ENCODE data around the gene COQ10B. TPM values are rescaled to one million over a fixed set of nuclear protein-coding genes. Genes with fewer than 3 reads are reported as not detected.

COQ10B gene
- total RNA-seq, 4 donors from 2014 or later, result 21.5 to 28.1 (median 27.1) TPM

DNA sequence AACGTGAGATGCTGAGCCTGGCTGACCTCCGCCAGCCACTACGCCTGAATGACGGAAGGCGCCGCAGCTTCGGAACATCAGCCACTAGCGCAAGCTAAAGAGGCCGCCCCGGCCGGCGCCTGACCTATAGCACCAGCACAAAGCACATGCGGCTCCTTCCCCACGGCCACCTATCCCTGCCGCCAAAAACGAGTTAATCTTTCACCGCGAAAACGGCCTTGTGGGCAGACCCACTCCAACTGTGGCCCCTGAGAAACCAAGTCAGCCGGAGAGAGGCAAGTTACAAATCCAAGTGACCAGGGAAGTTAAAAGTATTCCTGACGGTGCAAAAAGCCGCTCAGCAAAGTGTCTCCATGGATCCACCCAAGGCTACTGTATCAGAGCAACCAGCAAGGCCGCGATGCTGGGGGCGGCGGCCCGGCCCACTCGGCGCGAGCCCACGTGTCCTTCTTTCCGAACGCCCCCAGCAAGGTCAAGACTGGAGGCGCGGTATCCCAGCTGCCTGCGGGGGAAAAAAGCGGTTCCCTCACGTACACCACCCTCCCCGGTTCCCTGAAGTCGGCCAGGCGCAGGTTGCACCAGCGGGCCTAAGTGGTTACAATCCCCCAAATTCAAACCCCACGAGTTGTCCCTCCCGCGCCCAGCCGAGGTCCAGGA is 45.7 kb downstream of the COQ10B start:
- peak overlapping the region; percentile 81 for H3K4me3 ChIP-seq (ENCODE audit: low read depth, poor library complexity, severe bottlenecking)
- intact Hi-C loops (cut with DNase I; ENCODE audit: low total_unique reads), result loop anchor here (10.0 kb wide), 1 partner anchor 206 kb away; the partner anchor contains the start of gene MARS2
- WGBS, 2 donors, result 0 to 1% methylated on average over 36 to 41 of the region's 46 CpGs
- peak; percentile 40 to 93 for DNase-seq (ENCODE audit: low spot score in 2 of 2)
- TF ChIP-seq, protein P1, sequence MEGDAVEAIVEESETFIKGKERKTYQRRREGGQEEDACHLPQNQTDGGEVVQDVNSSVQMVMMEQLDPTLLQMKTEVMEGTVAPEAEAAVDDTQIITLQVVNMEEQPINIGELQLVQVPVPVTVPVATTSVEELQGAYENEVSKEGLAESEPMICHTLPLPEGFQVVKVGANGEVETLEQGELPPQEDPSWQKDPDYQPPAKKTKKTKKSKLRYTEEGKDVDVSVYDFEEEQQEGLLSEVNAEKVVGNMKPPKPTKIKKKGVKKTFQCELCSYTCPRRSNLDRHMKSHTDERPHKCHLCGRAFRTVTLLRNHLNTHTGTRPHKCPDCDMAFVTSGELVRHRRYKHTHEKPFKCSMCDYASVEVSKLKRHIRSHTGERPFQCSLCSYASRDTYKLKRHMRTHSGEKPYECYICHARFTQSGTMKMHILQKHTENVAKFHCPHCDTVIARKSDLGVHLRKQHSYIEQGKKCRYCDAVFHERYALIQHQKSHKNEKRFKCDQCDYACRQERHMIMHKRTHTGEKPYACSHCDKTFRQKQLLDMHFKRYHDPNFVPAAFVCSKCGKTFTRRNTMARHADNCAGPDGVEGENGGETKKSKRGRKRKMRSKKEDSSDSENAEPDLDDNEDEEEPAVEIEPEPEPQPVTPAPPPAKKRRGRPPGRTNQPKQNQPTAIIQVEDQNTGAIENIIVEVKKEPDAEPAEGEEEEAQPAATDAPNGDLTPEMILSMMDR (IDR thresholded peaks at IDR 0.05), result no peak
- TF ChIP-seq POLR2A (IDR thresholded peaks at IDR 0.05), result no peak

DNA sequence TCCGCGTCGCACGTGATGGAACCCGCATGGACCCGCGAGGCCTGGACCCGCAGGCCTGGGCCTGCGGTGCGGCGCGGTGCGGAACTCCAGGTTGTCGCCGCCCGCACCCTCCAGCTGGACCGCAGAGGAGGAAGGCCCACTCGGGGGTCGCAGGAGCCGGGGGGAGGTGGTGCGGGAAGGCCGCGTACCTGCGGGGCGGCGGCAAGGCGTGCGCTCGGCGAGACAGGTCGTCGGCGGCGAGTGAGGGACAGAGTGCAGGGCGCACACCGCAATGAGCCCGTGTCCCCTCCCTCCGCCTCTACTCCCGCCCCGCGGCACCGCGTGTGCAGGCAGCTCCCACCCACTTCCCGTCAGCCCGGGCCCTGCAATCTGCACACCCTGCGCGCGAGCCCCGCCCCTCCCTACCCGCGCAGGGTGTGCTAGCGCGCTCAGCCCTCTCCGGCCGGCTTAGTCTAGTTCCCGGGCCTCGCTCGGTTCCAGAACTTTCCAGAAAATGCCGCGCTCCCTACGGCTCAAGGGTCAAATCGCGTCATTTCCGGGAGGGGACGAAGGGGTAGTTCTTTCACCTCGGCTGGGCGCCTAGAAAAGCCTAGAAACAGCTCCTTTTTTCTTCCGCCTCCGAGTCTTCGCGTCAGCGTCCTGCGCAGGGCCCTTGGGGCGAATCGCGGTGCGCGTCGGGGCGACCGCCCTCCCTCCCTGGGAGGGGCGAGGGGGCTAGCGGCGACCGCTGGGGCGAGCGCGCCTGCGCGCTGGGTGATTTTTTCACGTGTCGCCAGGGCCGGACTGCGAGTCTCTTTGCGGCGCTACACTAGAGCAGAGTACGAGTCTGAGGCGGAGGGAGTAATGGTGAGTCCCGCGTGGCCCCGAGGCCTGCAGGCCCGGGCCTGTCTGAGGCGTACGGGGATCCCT is 46.5 kb downstream of the COQ10B start, which contains the start of the genes HSPD1 and HSPE1:
HSPD1 (minus strand) TSS at position 247 of the 909 bp plus-strand sequence. CDS start 992 bp downstream, outside the sequence.
HSPE1 (plus strand) TSS at position 786 of the 909 bp plus-strand sequence; CDS start at position 844, 58 bp downstream.
- peak in 1 of 2 donors; percentile 42 for TF ChIP-seq POLR2A (IDR thresholded peaks at IDR 0.05)
- TF ChIP-seq, protein P1 (IDR thresholded peaks at IDR 0.05), result peak in 1 of 3 donors; percentile 100
- intact Hi-C loops (cut with DNase I; ENCODE audit: low total_unique reads), result loop anchor here (10.0 kb wide), 1 partner anchor 205 kb away; the partner anchor contains the start of gene MARS2
- WGBS, 2 donors, result 0% methylated on average over 70 to 75 of the region's 104 CpGs
- DNase-seq (ENCODE audit: low spot score in 2 of 2), result peak; percentile 99 to 100
- H3K4me3 ChIP-seq (ENCODE audit: low read depth, poor library complexity, severe bottlenecking), result peak within 1 kb of the TSS; percentile 81

DNA sequence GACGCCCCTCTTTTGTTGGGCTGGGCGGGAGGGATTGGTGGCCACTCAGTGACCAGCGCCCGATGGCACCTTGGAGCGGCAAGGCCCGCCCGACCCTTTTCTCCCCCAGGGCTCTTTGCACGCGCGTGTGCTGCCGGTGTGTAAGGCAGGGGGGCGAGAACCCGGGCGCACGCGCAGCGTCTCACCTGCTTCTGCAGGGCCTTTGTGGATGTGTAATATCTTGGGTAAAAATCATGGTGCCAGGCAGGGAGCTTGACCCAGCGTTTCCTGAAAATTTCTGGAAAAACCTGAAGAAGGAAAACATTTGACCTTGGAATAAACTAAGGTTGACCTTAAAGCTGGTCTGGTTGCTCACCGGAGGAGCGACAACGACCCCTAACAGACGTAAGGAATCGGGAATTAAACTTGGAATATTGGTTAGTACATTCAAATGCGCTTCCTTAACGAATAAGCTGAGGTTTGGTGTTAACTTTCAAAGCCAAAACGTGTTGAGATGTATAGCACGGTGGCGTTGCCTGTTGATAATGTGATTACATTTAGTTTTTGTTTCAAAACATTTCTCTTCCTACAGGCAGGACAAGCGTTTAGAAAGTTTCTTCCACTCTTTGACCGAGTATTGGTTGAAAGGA is 47.3 kb downstream of the COQ10B start:
- 0% methylated on average over 28 to 29 of the region's 30 CpGs for WGBS, 2 donors
- no peak for TF ChIP-seq POLR2A (IDR thresholded peaks at IDR 0.05)
- TF ChIP-seq, protein P1 (IDR thresholded peaks at IDR 0.05), result no peak
- intact Hi-C loops (cut with DNase I; ENCODE audit: low total_unique reads), result no loop called here
- peak overlapping the region; percentile 81 for H3K4me3 ChIP-seq (ENCODE audit: low read depth, poor library complexity, severe bottlenecking)
- DNase-seq (ENCODE audit: low spot score in 2 of 2), result no peak

DNA sequence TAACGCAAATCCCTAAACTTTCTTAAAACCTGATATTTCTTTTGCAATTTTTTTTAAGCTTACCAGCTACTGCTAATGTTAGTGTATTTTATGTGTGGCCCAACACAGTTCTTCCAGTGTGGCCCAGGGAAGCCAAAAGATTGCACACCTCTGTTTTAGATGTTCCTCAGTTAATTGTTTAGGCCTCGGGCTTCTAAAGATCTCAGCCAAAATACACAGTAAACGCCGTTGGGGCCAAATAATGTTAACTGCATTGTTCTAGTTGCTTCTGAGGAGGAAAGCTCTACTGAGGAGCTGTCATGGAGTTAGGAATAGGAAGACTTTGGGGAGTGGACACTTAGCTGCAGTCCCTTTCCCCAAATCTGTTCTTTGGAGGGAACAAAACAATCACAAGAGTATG is 48.8 kb downstream of the COQ10B start:
- TF ChIP-seq, protein P1 (IDR thresholded peaks at IDR 0.05), result no peak
- no peak for TF ChIP-seq POLR2A (IDR thresholded peaks at IDR 0.05)
- no peak for DNase-seq (ENCODE audit: low spot score in 2 of 2)
- 41 to 49% methylated on average over 4 of the region's 4 CpGs for WGBS, 2 donors
- intact Hi-C loops (cut with DNase I; ENCODE audit: low total_unique reads), result no loop called here
- no peak overlapping the region for H3K4me3 ChIP-seq (ENCODE audit: low read depth, poor library complexity, severe bottlenecking)

DNA sequence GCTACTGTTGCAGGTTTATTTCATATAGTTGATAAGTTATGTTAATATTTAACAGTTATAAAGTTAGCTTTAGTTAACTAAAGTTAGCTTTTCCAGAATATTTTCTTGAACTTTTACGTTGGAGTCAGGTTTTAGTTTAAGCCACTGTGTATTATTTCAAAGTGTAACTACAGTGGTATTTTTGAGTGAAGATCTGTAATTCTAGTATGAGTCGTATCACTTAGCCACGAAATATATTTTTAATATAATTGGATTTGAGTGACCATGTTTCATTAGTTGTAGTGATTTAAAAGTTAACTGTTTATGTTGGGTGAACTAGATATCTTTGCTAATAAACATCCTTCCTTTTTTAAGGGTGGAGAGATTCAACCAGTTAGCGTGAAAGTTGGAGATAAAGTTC is 49.3 kb downstream of the COQ10B start:
- DNase-seq (ENCODE audit: low spot score in 2 of 2), result no peak
- WGBS, 2 donors, result 73 to 76% methylated on average over 4 of the region's 4 CpGs
- intact Hi-C loops (cut with DNase I; ENCODE audit: low total_unique reads), result no loop called here
- no peak for TF ChIP-seq POLR2A (IDR thresholded peaks at IDR 0.05)
- TF ChIP-seq, protein P1 (IDR thresholded peaks at IDR 0.05), result no peak
- no peak overlapping the region for H3K4me3 ChIP-seq (ENCODE audit: low read depth, poor library complexity, severe bottlenecking)
